GM21529 (cell line): ENCODE results near the gene MEIS3.

Source experiments
- ATAC-seq: cut with Tn5 transposase; IDR thresholded peaks from one replicate; pipeline ENCODE4 v1.9.1; 2021; ENCODE audit not compliant: unreplicated experiment

MEIS3 gene

GRCh38 chr19:47419030-47419783 lies at the start of gene MEIS3:
Gene MEIS3 (minus strand): TSS chr19:47419527. CDS start chr19:47419081, 446 bp downstream.
- no peak for ATAC-seq

DNA sequence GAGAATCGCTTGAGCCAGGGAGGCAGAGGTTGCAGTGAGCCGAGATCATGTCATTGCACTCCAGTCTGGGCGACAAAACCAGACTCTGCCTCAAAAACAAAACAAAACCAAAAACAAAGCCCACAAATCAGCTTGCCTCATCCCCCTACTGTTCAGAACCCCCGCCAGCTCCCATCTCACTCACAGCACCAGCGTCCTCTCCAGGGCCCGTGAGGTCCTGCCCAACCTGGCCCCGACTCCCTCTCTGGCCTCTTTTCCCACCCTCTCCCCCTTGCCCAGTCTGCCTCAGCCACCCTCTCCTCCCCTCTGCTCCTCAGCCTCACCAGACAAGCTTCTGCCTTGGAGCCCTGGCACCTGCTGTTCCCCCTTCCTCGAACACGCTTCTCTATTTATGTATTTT lies 48.6 kb upstream of the MEIS3 start:
- no peak for ATAC-seq

GRCh38 chr19:47465957-47466356 lies 46.6 kb upstream of the MEIS3 start:
- ATAC-seq, result no peak

DNA sequence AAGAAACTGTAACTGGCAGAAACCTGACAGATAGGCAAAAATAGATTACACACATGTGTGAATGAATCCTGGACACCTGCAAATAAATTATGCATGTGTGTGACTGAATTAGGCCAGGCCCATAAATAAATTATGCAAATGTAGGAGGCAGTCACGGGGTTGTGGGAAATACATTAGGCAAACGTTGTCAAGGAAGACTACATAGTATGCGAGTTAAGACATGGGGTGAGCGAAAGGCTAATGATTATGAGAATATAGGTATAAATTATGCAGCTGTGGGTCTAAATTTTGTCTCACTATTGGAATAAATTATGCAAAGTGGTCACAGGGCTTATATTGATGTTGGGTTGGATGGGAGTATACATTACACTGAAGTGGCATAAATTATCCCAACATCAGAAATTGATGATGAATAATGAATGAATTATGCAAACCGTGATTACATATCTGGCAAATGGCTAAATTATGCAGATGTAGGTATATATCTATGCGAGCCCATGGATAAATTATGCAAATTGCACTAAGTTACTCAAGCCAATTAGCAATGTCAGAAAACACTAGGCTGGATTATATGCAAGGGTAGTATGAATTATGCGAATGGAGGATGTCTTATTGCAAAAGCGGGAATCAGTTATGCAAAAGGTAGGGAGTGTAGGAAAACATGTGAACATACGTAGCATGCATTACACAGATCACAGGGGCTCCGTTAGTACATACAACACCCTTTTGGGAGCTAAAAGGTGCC lies 45.5 kb upstream of the MEIS3 start:
- ATAC-seq, result no peak

- no peak for ATAC-seq
Observed at GRCh38 chr19:47461876-47462275, 42.5 kb upstream of the MEIS3 start.

- ATAC-seq, result no peak
Observed at GRCh38 chr19:47459477-47459876, 40.1 kb upstream of the MEIS3 start.

GRCh38 chr19:47458672-47459071 lies 39.3 kb upstream of the MEIS3 start:
- ATAC-seq, result no peak

- no peak for ATAC-seq
Observed at GRCh38 chr19:47456721-47457474, 37.6 kb upstream of the MEIS3 start.

DNA sequence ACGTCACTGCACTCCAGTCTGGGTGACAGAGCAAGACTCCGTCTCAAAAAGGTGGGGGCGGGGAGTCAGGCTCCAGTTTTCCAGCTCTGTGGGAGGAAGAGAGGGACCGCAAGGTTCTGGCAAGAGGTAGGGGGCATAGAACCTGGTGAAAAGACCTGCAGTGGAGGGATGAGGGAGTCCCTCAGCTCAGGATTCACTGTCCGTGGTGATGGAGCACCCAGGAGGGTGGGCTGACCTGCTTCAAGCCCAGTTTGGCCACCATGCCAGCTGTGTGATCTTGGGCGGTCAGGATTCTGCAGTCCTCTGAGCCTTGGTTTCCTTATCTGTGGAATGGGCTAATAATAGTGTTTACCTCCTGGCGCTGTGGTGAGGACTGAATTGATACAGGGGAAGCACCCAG lies 31.2 kb upstream of the MEIS3 start:
- ATAC-seq, result no peak

GRCh38 chr19:47448360-47448727 lies 29.0 kb upstream of the MEIS3 start:
- ATAC-seq, result no peak

GRCh38 chr19:47447470-47448359 lies 28.4 kb upstream of the MEIS3 start:
- ATAC-seq, result no peak

- no peak for ATAC-seq
Observed at GRCh38 chr19:47446534-47447469, 27.5 kb upstream of the MEIS3 start.

DNA sequence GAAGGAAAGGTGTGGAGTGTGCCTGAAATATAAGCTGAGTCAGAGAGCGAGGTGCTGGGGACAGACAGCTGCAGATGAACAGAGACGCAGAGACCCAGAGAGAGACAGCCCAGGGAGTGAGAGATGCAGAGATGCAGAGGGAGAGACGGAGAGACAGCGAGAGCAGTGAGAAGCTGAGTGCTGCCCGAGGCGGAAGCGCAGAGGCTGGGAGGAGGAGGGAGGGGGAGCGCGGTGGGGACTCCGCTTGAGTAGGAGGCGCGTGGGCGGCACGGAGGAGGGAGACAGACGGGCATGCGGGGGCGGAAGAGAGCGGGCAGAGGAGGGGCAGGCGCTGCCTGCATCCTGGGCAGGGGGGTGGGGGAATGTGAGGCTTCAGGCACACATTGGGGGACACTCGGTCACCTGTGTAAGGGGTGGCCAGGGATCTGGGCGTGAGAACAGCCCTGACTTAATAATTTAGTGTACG lies 26.6 kb upstream of the MEIS3 start:
- no peak for ATAC-seq

GRCh38 chr19:47445527-47445926 lies 26.2 kb upstream of the MEIS3 start:
- ATAC-seq, result no peak

DNA sequence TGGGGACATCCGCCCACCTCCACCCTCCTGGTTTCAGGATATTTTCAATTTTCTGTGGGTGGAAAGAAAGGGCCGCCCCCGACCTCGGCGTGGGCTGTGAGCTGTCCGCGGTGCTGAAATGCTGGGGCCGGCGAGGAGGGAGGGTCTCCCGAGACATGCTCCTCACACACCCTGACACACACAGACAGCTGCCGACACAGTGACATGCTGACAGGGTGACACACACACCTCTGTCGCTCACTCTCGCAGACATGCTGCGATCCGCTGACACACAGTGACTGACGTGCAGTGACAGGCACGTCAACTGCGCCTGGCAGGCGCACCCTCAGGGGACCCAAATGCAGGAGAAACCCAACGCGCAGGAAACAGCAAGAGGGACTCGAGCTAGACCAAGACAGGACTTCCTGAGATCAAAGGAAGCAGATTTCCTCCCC lies 25.1 kb upstream of the MEIS3 start:
- no peak for ATAC-seq

DNA sequence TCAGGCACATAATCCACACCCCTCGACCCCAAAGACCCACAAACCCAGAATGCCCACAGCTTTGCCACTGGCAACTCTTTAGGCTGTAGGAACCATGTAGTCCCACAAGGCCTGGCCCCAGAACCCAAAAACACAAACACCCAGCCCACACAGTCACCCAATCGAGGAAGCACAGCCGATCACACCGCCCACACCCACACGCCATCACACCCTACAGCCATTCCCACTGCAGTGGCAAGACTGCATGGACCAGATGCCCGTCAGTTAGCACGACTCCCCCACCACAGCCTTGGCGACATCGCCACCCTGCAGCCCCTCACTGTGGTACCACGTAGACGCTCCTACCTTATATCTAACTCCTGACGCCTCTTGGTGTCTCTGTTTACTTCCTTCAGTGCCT lies 24.0 kb upstream of the MEIS3 start:
- ATAC-seq, result no peak

DNA sequence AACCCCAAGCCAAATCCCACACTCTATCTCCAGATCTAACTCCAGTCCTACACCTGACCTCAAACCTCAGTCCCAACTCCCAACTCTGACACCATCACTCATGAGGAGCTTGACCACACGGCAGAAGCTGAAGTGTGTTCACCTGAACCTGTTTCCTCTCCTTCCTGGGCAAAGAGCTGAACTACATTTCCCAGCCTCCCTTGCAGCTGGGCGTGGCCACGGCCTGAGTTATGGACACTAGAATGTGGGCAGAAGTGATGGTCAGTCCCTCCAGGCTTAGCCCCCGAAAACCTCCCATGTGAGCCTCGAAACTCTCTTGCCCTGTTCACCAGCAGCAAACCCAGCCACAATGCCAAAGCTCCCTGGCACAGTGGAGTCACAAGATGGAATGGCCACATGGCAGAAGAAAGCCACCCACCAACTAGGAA lies 19.5 kb upstream of the MEIS3 start:
- no peak for ATAC-seq

GRCh38 chr19:47437500-47437899 lies 18.2 kb upstream of the MEIS3 start:
- no peak for ATAC-seq

DNA sequence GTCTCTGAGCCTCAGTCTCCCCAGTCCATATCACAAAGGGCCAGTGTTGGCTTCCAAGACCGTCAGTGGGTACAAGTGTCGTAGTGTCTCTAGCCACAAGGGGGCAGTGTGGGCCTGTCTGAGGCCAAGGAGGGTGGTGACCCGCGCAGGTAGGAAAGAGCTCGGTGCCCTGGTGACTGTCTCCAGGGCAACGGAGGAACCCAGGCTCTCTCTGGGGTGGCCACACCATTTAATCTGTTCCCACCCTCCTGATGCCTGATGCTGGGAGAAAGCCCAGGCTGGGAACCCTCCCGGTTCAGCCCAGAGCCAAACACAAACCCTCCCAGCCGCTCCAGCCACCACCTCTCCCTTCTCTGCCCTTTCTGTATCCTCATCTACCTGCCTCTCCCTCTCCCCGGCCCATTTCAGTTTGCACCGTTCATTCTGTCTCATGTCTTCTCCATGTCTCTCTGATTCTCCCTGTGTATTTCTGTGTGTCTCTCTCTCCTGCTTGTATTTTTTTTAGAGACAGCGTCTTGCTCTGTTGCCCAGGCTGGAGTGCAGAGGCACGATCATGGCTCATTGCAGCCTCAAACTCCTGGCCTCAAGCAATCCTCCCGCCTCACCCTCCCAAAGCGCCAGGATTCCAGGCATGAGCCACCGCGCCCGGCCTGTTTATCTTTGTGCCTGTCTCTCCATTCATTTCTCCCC lies 17.5 kb upstream of the MEIS3 start:
- ATAC-seq, result no peak
